Measurements from ENCODE around the gene STAC3.

The STAC3 gene

GRCh38 chr12:57263096-57263495, 12.1 kb upstream of the STAC3 start:
- in situ Hi-C loops (cut with HindIII; ENCODE audit: low sequenced_read_pairs): no loop called here
- DNase-seq (ENCODE audit: low read depth): no peak
- TF ChIP-seq CTCF (IDR thresholded peaks at IDR 0.05; ENCODE audit: low read depth, low read length, missing control alignments): no peak
- no peak overlapping the region for H3K4me3 ChIP-seq (ENCODE audit: low read depth, low read length)

GRCh38 chr12:57262126-57262822, 11.3 kb upstream of the STAC3 start:
- no peak for TF ChIP-seq CTCF (IDR thresholded peaks at IDR 0.05; ENCODE audit: low read depth, low read length, missing control alignments)
- in situ Hi-C loops (cut with HindIII; ENCODE audit: low sequenced_read_pairs): no loop called here

GRCh38 chr12:57261428-57261865, 10.5 kb upstream of the STAC3 start:
- no peak overlapping the region for H3K4me3 ChIP-seq (ENCODE audit: low read depth, low read length)
- no peak for DNase-seq (ENCODE audit: low read depth)
- no peak for TF ChIP-seq CTCF (IDR thresholded peaks at IDR 0.05; ENCODE audit: low read depth, low read length, missing control alignments)
- in situ Hi-C loops (cut with HindIII; ENCODE audit: low sequenced_read_pairs): no loop called here

More at GRCh38 chr12:57262126-57262822, 11.3 kb upstream of the STAC3 start:
- H3K4me3 ChIP-seq (ENCODE audit: low read depth, low read length): no peak overlapping the region
- DNase-seq (ENCODE audit: low read depth): no peak

- in situ Hi-C loops (cut with HindIII; ENCODE audit: low sequenced_read_pairs): no loop called here
- TF ChIP-seq CTCF (IDR thresholded peaks at IDR 0.05; ENCODE audit: low read depth, low read length, missing control alignments): no peak
Measured at GRCh38 chr12:57260366-57260765, 9.4 kb upstream of the STAC3 start.

GRCh38 chr12:57258977-57259970, 8.3 kb upstream of the STAC3 start:
- TF ChIP-seq CTCF (IDR thresholded peaks at IDR 0.05; ENCODE audit: low read depth, low read length, missing control alignments): no peak
- no peak overlapping the region for H3K4me3 ChIP-seq (ENCODE audit: low read depth, low read length)
- in situ Hi-C loops (cut with HindIII; ENCODE audit: low sequenced_read_pairs): no loop called here
- no peak for DNase-seq (ENCODE audit: low read depth)

More at GRCh38 chr12:57260366-57260765, 9.4 kb upstream of the STAC3 start:
- no peak for DNase-seq (ENCODE audit: low read depth)
- no peak overlapping the region for H3K4me3 ChIP-seq (ENCODE audit: low read depth, low read length)

- DNase-seq (ENCODE audit: low read depth): no peak
- TF ChIP-seq CTCF (IDR thresholded peaks at IDR 0.05; ENCODE audit: low read depth, low read length, missing control alignments): no peak
- H3K4me3 ChIP-seq (ENCODE audit: low read depth, low read length): no peak overlapping the region
- in situ Hi-C loops (cut with HindIII; ENCODE audit: low sequenced_read_pairs): no loop called here
Measured at GRCh38 chr12:57255916-57256315, 4.9 kb upstream of the STAC3 start.
